Measurements from ENCODE around the gene TRPC4AP. TPM values are rescaled to one million over a fixed set of nuclear protein-coding genes. Genes with fewer than 3 reads are reported as not detected.

Gene TRPC4AP, protein sequence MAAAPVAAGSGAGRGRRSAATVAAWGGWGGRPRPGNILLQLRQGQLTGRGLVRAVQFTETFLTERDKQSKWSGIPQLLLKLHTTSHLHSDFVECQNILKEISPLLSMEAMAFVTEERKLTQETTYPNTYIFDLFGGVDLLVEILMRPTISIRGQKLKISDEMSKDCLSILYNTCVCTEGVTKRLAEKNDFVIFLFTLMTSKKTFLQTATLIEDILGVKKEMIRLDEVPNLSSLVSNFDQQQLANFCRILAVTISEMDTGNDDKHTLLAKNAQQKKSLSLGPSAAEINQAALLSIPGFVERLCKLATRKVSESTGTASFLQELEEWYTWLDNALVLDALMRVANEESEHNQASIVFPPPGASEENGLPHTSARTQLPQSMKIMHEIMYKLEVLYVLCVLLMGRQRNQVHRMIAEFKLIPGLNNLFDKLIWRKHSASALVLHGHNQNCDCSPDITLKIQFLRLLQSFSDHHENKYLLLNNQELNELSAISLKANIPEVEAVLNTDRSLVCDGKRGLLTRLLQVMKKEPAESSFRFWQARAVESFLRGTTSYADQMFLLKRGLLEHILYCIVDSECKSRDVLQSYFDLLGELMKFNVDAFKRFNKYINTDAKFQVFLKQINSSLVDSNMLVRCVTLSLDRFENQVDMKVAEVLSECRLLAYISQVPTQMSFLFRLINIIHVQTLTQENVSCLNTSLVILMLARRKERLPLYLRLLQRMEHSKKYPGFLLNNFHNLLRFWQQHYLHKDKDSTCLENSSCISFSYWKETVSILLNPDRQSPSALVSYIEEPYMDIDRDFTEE
- total RNA-seq (10 to 100 TPM; 32.2 to 46.4 (median 38.5) TPM), polyA plus RNA-seq (10 to 100 TPM; 26.2 to 32.7 TPM)
- long read RNA-seq, donor 1, transcript TRPC4AP-201 (19 exons, 3,226 nt), result major isoform, 57 of 118 reads
- long read RNA-seq, donor 1, transcript TRPC4AP-202 (19 exons, 3,138 nt), result minor isoform, 18 of 118 reads
- long read RNA-seq, donor 1, partial matches to known transcripts, result 28 of 118 reads
- long read RNA-seq, donor 1, other reads (novel, unspliced or antisense), result 15 of 118 reads
- long read RNA-seq, donor 2, transcript TRPC4AP-201 (19 exons, 3,226 nt), result major isoform, 36 of 113 reads
- long read RNA-seq, donor 2, transcript TRPC4AP-202 (19 exons, 3,138 nt), result minor isoform, 29 of 113 reads
- long read RNA-seq, donor 2, partial matches to known transcripts, result 21 of 113 reads
- long read RNA-seq, donor 2, other reads (novel, unspliced or antisense), result 27 of 113 reads
- long read RNA-seq, donor 3, transcript TRPC4AP-201 (19 exons, 3,226 nt), result major isoform, 95 of 323 reads
- long read RNA-seq, donor 3, transcript TRPC4AP-202 (19 exons, 3,138 nt), result minor isoform, 44 of 323 reads
- long read RNA-seq, donor 3, partial matches to known transcripts, result 139 of 323 reads
- long read RNA-seq, donor 3, other reads (novel, unspliced or antisense), result 45 of 323 reads

DNA sequence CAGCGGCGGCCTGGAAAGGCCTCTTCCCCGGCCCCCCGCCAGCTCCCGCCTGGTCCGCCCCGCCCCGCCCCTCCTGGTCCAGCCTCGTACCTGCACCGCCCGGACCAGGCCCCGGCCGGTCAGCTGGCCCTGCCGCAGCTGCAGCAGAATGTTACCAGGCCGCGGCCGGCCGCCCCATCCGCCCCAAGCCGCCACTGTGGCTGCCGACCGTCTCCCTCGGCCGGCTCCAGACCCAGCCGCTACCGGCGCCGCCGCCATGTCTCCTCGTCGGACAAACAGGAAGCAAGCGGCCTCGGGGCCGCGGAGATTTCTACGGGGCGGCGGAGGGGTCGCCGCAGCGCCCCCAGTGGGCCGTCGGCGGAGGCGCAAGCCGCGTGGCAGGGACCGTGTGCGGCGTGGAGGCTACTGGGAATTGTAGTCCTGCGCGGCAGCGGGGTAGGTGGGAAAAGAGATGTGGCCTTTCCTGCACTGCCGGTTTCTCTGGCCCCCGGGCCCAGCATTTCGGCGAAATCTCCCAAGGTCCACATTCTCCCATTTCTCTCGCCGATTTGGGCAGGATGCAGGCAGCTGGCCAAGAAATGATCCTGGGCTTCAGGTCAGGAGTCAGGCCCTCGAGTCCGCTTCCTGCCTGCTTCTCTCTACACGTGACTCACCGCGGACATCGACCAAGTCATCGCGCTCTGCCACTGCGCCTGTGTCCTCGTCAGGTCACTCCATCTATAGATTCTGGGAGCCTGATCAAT, at the start of gene TRPC4AP:
Gene TRPC4AP, minus strand, starts transcription at position 284 of the 743 bp plus-strand sequence. Its CDS starts 26 bp downstream, at position 258.
- TF ChIP-seq, protein P1, sequence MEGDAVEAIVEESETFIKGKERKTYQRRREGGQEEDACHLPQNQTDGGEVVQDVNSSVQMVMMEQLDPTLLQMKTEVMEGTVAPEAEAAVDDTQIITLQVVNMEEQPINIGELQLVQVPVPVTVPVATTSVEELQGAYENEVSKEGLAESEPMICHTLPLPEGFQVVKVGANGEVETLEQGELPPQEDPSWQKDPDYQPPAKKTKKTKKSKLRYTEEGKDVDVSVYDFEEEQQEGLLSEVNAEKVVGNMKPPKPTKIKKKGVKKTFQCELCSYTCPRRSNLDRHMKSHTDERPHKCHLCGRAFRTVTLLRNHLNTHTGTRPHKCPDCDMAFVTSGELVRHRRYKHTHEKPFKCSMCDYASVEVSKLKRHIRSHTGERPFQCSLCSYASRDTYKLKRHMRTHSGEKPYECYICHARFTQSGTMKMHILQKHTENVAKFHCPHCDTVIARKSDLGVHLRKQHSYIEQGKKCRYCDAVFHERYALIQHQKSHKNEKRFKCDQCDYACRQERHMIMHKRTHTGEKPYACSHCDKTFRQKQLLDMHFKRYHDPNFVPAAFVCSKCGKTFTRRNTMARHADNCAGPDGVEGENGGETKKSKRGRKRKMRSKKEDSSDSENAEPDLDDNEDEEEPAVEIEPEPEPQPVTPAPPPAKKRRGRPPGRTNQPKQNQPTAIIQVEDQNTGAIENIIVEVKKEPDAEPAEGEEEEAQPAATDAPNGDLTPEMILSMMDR (IDR thresholded peaks at IDR 0.05), result peak; percentile 95 to 99 (median 98)
- H3K4me3 ChIP-seq, result peak within 1 kb of the TSS; percentile 62 to 96 (median 88)
- peak; percentile 88 to 92 for DNase-seq
- 2 to 5% methylated on average over 64 to 69 of the region's 69 CpGs for WGBS, 2 donors
- no peaks in the 10 kb centered on the region for H3K9me3 ChIP-seq
- peaks cover 0 to 17% (median 0%) of the 10 kb centered on the region in 9 donors for H3K36me3 ChIP-seq
- no peaks in the 10 kb centered on the region for H3K27me3 ChIP-seq
- H3K27ac ChIP-seq, result peak within 1 kb of the TSS; percentile 84 to 97 (median 94)
- intact Hi-C loops (cut with DNase I), result loop anchor here in 8 of 10 donors (2.0 to 10.0 kb wide), 8 partner anchors 55 to 268 kb away; partner anchors contain the start of genes ACSS2 (in 3 of the 8), GGT7 (in 3 of the 8), EDEM2 (in 1 of the 8) and NCOA6 (in 1 of the 8)
- ATAC-seq, result peak; percentile 93 to 97 (median 96)
- peaks cover 9 to 62% (median 31%) of the 10 kb centered on the region in 9 donors for H3K4me1 ChIP-seq

DNA sequence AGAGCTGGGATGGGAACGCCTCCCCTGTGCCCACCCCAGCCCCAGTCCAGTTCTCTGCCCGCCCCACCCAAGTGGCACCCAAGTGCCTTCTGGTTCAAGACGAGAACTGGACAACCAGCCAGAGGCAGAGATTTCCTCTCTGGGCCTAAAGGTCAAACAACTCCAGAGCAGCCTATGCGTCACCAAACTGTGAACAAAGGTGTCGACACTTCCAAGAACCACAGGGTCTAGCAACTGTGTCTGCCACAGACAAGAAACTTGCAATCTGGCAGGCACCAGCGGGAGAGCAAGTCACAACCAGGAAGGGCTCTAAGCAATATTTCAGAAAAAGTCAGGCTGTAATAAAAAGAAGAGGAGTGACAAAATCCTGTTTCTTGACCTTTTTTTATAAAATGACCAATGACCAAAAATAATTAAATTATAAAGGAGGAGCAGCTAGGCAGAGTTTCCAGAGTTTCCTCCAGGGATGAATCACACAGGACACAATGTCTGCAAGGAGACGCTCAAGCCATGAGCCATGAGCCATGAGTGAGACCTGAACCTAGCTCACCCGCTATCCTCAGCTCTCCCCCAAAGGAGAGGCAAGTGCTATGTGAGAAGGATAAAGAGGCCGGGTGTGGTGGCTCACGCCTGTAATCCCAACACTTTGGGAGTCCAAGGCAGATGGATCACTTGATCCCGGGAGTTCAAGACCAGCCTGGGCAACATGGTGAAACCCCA, 43.4 kb upstream of the TRPC4AP start:
- ATAC-seq (peak in 7 of 8 donors; percentile 56 to 88 (median 80)), DNase-seq (peak; percentile 29 to 51)
- TF ChIP-seq, protein P1 (IDR thresholded peaks at IDR 0.05), result no peak
- H3K36me3 ChIP-seq, result peaks cover 0 to 99% (median 11%) of the 10 kb centered on the region in 9 donors
- no peaks in the 10 kb centered on the region for H3K9me3 ChIP-seq
- 70 to 74% methylated on average over 11 of the region's 11 CpGs for WGBS, 2 donors
- no peaks in the 10 kb centered on the region for H3K27me3 ChIP-seq
- no peak overlapping the region for H3K4me3 ChIP-seq
- peak overlapping the region; percentile 14 to 86 (median 70) for H3K27ac ChIP-seq
- intact Hi-C loops (cut with DNase I), result loop anchor here in 1 of 10 donors (2.0 kb wide), 1 partner anchor 39 kb away; no protein-coding TSS in a partner anchor
- peaks cover 12 to 34% (median 29%) of the 10 kb centered on the region in 9 donors for H3K4me1 ChIP-seq

DNA sequence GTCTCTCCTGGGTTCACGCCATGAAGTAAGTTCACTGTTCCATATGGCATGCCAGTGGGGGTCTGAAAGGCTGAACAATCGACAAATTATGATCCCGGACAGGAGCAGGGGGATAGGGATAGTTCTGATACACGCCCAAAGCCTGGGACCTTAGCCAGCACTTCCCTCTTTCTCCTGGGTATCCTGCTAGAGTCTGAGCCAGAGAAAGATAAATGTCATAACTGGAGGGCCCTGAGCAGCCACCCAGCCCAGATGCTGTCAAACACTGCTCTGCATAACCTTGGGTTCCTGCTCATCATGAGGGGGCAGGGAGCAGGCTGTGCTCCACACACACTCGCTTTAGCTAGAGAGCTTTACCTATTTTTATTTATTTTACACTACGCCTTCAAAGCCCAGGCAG, 42.3 kb upstream of the TRPC4AP start:
- TF ChIP-seq, protein P1 (IDR thresholded peaks at IDR 0.05), result no peak
- intact Hi-C loops (cut with DNase I), result loop anchor here in 1 of 10 donors (2.0 kb wide), 1 partner anchor 38 kb away; no protein-coding TSS in a partner anchor
- Histone ChIP-seq H3K4me1 (peaks cover 12 to 34% (median 29%) of the 10 kb centered on the region in 9 donors), H3K27ac (peak overlapping the region; percentile 11 to 86 (median 70)), H3K36me3 (peaks cover 0 to 99% (median 12%) of the 10 kb centered on the region in 9 donors), H3K4me3 (no peak overlapping the region), H3K27me3 (no peaks in the 10 kb centered on the region), H3K9me3 (no peaks in the 10 kb centered on the region)
- 49% methylated on average over 6 of the region's 6 CpGs for WGBS, 2 donors
- DNase-seq, result peak; percentile 19 to 26
- peak; percentile 36 to 91 (median 76) for ATAC-seq
